ENCODE results near the gene SEMA3F. TPM values are rescaled to one million over a fixed set of nuclear protein-coding genes. Genes with fewer than 3 reads are reported as not detected.

The SEMA3F gene
- total RNA-seq, 3 donors from 2014 or later (not counting 1 experiment from before 2014, with no cell fraction given) = 0.16 to 1.1 (median 0.78) TPM

- WGBS (ENCODE audit: insufficient coverage) = under 1% methylated on average over 13 of the region's 13 CpGs
- Mint-ChIP-seq H3K9me3 (no peaks in the 10 kb centered on the region), H3K4me1 (peaks cover 38 to 55% of the 10 kb centered on the region in 2 donors), H3K4me3 (peak overlapping the region; percentile 98), H3K36me3 (no peaks in the 10 kb centered on the region), H3K27ac (peak overlapping the region; percentile 95 to 96), H3K27me3 (ENCODE audit: low read depth in 2 of 2) (no peaks in the 10 kb centered on the region)
- peaks cover 57% of the 10 kb centered on the region for H3K4me1 ChIP-seq (ENCODE audit: control insufficient read depth, insufficient read depth, low read length)
- H3K36me3 ChIP-seq (ENCODE audit: control insufficient read depth, insufficient read depth, low read length) = peaks cover 17% of the 10 kb centered on the region
- ATAC-seq (no peak), DNase-seq (no peak)
- intact Hi-C loops (cut with micrococcal nuclease) = no loop called here
- TF ChIP-seq CTCF (IDR thresholded peaks at IDR 0.05) = no peak
- H3K4me3 ChIP-seq (ENCODE audit: low read length) = peak overlapping the region; percentile 96
- peak overlapping the region; percentile 87 for H3K27ac ChIP-seq (ENCODE audit: low read length)
- H3K9me3 ChIP-seq (ENCODE audit: control insufficient read depth, insufficient read depth, low read length) = no peaks in the 10 kb centered on the region
- H3K27me3 ChIP-seq (ENCODE audit: control insufficient read depth, insufficient read depth, low read length) = no peaks in the 10 kb centered on the region
Measured at GRCh38 chr3:50236484-50237132, 81.5 kb downstream of the SEMA3F start.

GRCh38 chr3:50237133-50237651, 82.1 kb downstream of the SEMA3F start:
- H3K36me3 ChIP-seq (ENCODE audit: control insufficient read depth, insufficient read depth, low read length) = peaks cover 17% of the 10 kb centered on the region
- DNase-seq = peak; percentile 29 to 67
- H3K27ac Mint-ChIP-seq = peak overlapping the region; percentile 95 to 96
- no peaks in the 10 kb centered on the region for H3K27me3 Mint-ChIP-seq (ENCODE audit: low read depth in 2 of 2)
- peaks cover 42 to 61% of the 10 kb centered on the region in 2 donors for H3K4me1 Mint-ChIP-seq
- no peaks in the 10 kb centered on the region for H3K27me3 ChIP-seq (ENCODE audit: control insufficient read depth, insufficient read depth, low read length)
- peaks cover 63% of the 10 kb centered on the region for H3K4me1 ChIP-seq (ENCODE audit: control insufficient read depth, insufficient read depth, low read length)
- H3K36me3 Mint-ChIP-seq = no peaks in the 10 kb centered on the region
- peak overlapping the region; percentile 87 for H3K27ac ChIP-seq (ENCODE audit: low read length)
- WGBS (ENCODE audit: insufficient coverage) = under 1% methylated on average over 7 of the region's 7 CpGs
- H3K4me3 ChIP-seq (ENCODE audit: low read length) = peak overlapping the region; percentile 96
- intact Hi-C loops (cut with micrococcal nuclease) = no loop called here
- no peak for TF ChIP-seq CTCF (IDR thresholded peaks at IDR 0.05)
- no peaks in the 10 kb centered on the region for H3K9me3 ChIP-seq (ENCODE audit: control insufficient read depth, insufficient read depth, low read length)
- ATAC-seq = no peak
- peak overlapping the region; percentile 98 for H3K4me3 Mint-ChIP-seq
- H3K9me3 Mint-ChIP-seq = no peaks in the 10 kb centered on the region

- no peaks in the 10 kb centered on the region for H3K27me3 ChIP-seq (ENCODE audit: control insufficient read depth, insufficient read depth, low read length)
- DNase-seq = peak; percentile 80 to 92
- Mint-ChIP-seq H3K4me3 (peak overlapping the region; percentile 98), H3K36me3 (no peaks in the 10 kb centered on the region), H3K27me3 (ENCODE audit: low read depth in 2 of 2) (no peaks in the 10 kb centered on the region), H3K4me1 (peaks cover 49 to 68% of the 10 kb centered on the region in 2 donors), H3K9me3 (no peaks in the 10 kb centered on the region), H3K27ac (peak overlapping the region; percentile 95 to 96)
- peak overlapping the region; percentile 96 for H3K4me3 ChIP-seq (ENCODE audit: low read length)
- peak; percentile 54 to 64 (median 55) for ATAC-seq
- intact Hi-C loops (cut with micrococcal nuclease) = loop anchor here (1.0 kb wide), 2 partner anchors 8 to 61 kb away; partner anchors contain the start of genes HYAL3 and NAA80
- H3K27ac ChIP-seq (ENCODE audit: low read length) = peak overlapping the region; percentile 87
- H3K9me3 ChIP-seq (ENCODE audit: control insufficient read depth, insufficient read depth, low read length) = no peaks in the 10 kb centered on the region
- H3K4me1 ChIP-seq (ENCODE audit: control insufficient read depth, insufficient read depth, low read length) = peaks cover 70% of the 10 kb centered on the region
- TF ChIP-seq CTCF (IDR thresholded peaks at IDR 0.05) = no peak
- H3K36me3 ChIP-seq (ENCODE audit: control insufficient read depth, insufficient read depth, low read length) = peaks cover 17% of the 10 kb centered on the region
- WGBS (ENCODE audit: insufficient coverage) = 1% methylated on average over 31 of the region's 31 CpGs
Measured at GRCh38 chr3:50237754-50238548, 82.8 kb downstream of the SEMA3F start.

Data from natural killer cell (primary cell).